Measurements from ENCODE around the gene FRMD4A. TPM values are rescaled to one million over a fixed set of nuclear protein-coding genes. Genes with fewer than 3 reads are reported as not detected.

FRMD4A gene
- total and polyA plus RNA-seq, 2 experiments from 2014 or later, result 5.4 to 10.3 TPM

- Histone ChIP-seq H3K9me2 (replicated peaks; ENCODE audit: insufficient read depth) (no peaks in the 10 kb centered on the region), H3K27me3 (peaks cover 3% of the 10 kb centered on the region), H3K36me3 (replicated peaks; ENCODE audit: insufficient read depth, low read depth) (no peaks in the 10 kb centered on the region), H3K27ac (no peak overlapping the region), H3K4me2 (no peak overlapping the region), H2AFZ (no peak overlapping the region), H3K4me1 (ENCODE audit: insufficient read depth) (no peaks in the 10 kb centered on the region), H3K9me3 (ENCODE audit: low read depth) (no peaks in the 10 kb centered on the region), H3K4me3 (no peak overlapping the region), H4K20me1 (ENCODE audit: insufficient read depth, poor library complexity, severe bottlenecking) (no peaks in the 10 kb centered on the region), H3K79me2 (no peaks in the 10 kb centered on the region)
- 100% methylated on average over 2 of the region's 2 CpGs for WGBS (ENCODE audit: low lambda C conversion rate, missing lambda C conversion rate)
- no peak for DNase-seq (ENCODE audit: low spot score)
- TF ChIP-seq EZH2phosphoT487 (IDR thresholded peaks at IDR 0.05; ENCODE audit: low read depth, severe bottlenecking, unreplicated experiment) (no peak), CTCF (IDR thresholded peaks at IDR 0.05; ENCODE audit: poor library complexity) (no peak), EZH2 (IDR thresholded peaks at IDR 0.05; ENCODE audit: borderline replicate concordance) (no peak)
Observed at GRCh38 chr10:13851906-13852305, 478.8 kb downstream of the FRMD4A start.

GRCh38 chr10:13848520-13849445, 481.9 kb downstream of the FRMD4A start:
- Histone ChIP-seq H3K27ac (no peak overlapping the region), H3K36me3 (replicated peaks; ENCODE audit: insufficient read depth, low read depth) (no peaks in the 10 kb centered on the region), H3K79me2 (no peaks in the 10 kb centered on the region), H3K27me3 (peaks cover 3% of the 10 kb centered on the region), H3K9me3 (ENCODE audit: low read depth) (no peaks in the 10 kb centered on the region), H3K9me2 (replicated peaks; ENCODE audit: insufficient read depth) (no peaks in the 10 kb centered on the region), H2AFZ (no peak overlapping the region), H4K20me1 (ENCODE audit: insufficient read depth, poor library complexity, severe bottlenecking) (no peaks in the 10 kb centered on the region), H3K4me2 (no peak overlapping the region), H3K4me3 (no peak overlapping the region), H3K4me1 (ENCODE audit: insufficient read depth) (no peaks in the 10 kb centered on the region)
- DNase-seq (ENCODE audit: low spot score), result no peak
- WGBS (ENCODE audit: low lambda C conversion rate, missing lambda C conversion rate), result 89% methylated on average over 14 of the region's 16 CpGs
- TF ChIP-seq CTCF (IDR thresholded peaks at IDR 0.05; ENCODE audit: poor library complexity) (no peak), EZH2 (IDR thresholded peaks at IDR 0.05; ENCODE audit: borderline replicate concordance) (no peak), EZH2phosphoT487 (IDR thresholded peaks at IDR 0.05; ENCODE audit: low read depth, severe bottlenecking, unreplicated experiment) (no peak)

GRCh38 chr10:13847201-13847631, 483.5 kb downstream of the FRMD4A start:
- Histone ChIP-seq H3K79me2 (no peaks in the 10 kb centered on the region), H3K4me2 (no peak overlapping the region), H2AFZ (no peak overlapping the region), H3K4me3 (no peak overlapping the region), H3K36me3 (replicated peaks; ENCODE audit: insufficient read depth, low read depth) (no peaks in the 10 kb centered on the region), H3K9me3 (ENCODE audit: low read depth) (no peaks in the 10 kb centered on the region), H4K20me1 (ENCODE audit: insufficient read depth, poor library complexity, severe bottlenecking) (no peaks in the 10 kb centered on the region), H3K27me3 (peaks cover 3% of the 10 kb centered on the region), H3K4me1 (ENCODE audit: insufficient read depth) (no peaks in the 10 kb centered on the region), H3K27ac (no peak overlapping the region), H3K9me2 (replicated peaks; ENCODE audit: insufficient read depth) (no peaks in the 10 kb centered on the region)
- no peak for DNase-seq (ENCODE audit: low spot score)
- TF ChIP-seq EZH2 (IDR thresholded peaks at IDR 0.05; ENCODE audit: borderline replicate concordance), result no peak
- TF ChIP-seq CTCF (IDR thresholded peaks at IDR 0.05; ENCODE audit: poor library complexity), result no peak
- TF ChIP-seq EZH2phosphoT487 (IDR thresholded peaks at IDR 0.05; ENCODE audit: low read depth, severe bottlenecking, unreplicated experiment), result no peak
- 78% methylated on average over 3 of the region's 8 CpGs for WGBS (ENCODE audit: low lambda C conversion rate, missing lambda C conversion rate)

All from hepatocyte (in vitro differentiated cells).